ENCODE measurements around the gene ZNF750.

ZNF750 gene

GRCh38 chr17:82872591-82873520 lies 33.0 kb upstream of the ZNF750 start:
- no peak for DNase-seq

- no peak for DNase-seq
Measured at GRCh38 chr17:82871776-82872561, 32.1 kb upstream of the ZNF750 start.

GRCh38 chr17:82871056-82871775 lies 31.4 kb upstream of the ZNF750 start:
- DNase-seq: no peak

- DNase-seq: no peak
Measured at GRCh38 chr17:82870541-82870940, 30.7 kb upstream of the ZNF750 start.

GRCh38 chr17:82870091-82870491 lies 30.3 kb upstream of the ZNF750 start:
- no peak for DNase-seq

- no peak for DNase-seq
Measured at GRCh38 chr17:82869536-82869935, 29.7 kb upstream of the ZNF750 start.

- no peak for DNase-seq
Measured at GRCh38 chr17:82868715-82869131, 28.9 kb upstream of the ZNF750 start.

GRCh38 chr17:82867763-82868325 lies 28.0 kb upstream of the ZNF750 start:
- no peak for DNase-seq

- peak; percentile 38 for DNase-seq
Measured at GRCh38 chr17:82866590-82867191, 26.9 kb upstream of the ZNF750 start.

- peak; percentile 37 for DNase-seq
Measured at GRCh38 chr17:82865774-82866395, 26.1 kb upstream of the ZNF750 start.

GRCh38 chr17:82865274-82865673 lies 25.5 kb upstream of the ZNF750 start:
- no peak for DNase-seq

- peak; percentile 6 for DNase-seq
Measured at GRCh38 chr17:82864713-82865248, 25.0 kb upstream of the ZNF750 start.

GRCh38 chr17:82863941-82864712 lies 24.3 kb upstream of the ZNF750 start:
- DNase-seq: no peak

- no peak for DNase-seq
Measured at GRCh38 chr17:82863383-82863940, 23.6 kb upstream of the ZNF750 start.

- no peak for DNase-seq
Measured at GRCh38 chr17:82862737-82863382, 23.0 kb upstream of the ZNF750 start.

GRCh38 chr17:82862191-82862590 lies 22.4 kb upstream of the ZNF750 start:
- no peak for DNase-seq

GRCh38 chr17:82861393-82861775 lies 21.6 kb upstream of the ZNF750 start:
- DNase-seq: no peak

GRCh38 chr17:82860606-82861392 lies 21.0 kb upstream of the ZNF750 start:
- DNase-seq: no peak

Measured in NCI-H1092 treated with DMSO at 0.1 percent for 48 hours (cell line).